NCI-H1092 treated with DMSO at 0.1 percent for 48 hours (cell line): ENCODE results near the gene NKD1.

Source experiments
- DNase-seq: peaks from one replicate; lab custom pipeline; 2025; lab: John Stamatoyannopoulos, UW

NKD1 gene

DNA sequence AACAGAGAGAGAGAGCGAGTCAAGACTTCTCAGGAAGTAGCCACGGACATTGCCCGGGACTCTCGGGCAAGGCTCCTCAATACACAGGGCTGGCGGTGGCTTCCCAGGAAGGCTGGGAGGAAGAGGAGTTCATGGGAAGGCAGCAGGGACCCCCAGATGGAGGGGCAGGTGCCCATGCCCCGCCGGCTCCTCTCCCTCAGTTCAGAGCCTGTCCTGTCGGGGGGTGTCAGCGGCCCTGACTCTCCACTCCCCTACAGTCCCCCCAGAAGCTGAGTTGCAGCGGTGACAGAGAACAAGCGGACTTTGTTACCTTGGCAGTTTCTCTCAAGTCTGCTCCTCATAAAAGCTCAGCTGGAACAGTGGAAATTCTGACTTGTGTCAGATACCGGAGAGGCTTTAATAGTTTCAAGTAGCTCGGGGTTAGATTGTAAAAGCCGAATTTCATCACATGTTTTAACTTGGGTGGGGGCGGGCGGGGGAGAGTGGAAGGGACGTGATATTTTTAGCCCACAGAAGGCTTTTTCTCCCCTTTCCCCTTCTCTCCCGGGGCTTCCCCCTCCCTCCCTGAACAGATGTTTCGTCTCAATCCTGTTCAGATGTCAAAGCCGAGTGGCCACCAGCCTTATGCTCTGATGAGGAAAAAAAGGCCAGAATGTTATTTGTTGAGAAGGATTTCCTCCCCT is 65.2 kb downstream of the NKD1 start:
- no peak for DNase-seq

GRCh38 chr16:50613964-50614474 is 65.8 kb downstream of the NKD1 start:
- no peak for DNase-seq

DNA sequence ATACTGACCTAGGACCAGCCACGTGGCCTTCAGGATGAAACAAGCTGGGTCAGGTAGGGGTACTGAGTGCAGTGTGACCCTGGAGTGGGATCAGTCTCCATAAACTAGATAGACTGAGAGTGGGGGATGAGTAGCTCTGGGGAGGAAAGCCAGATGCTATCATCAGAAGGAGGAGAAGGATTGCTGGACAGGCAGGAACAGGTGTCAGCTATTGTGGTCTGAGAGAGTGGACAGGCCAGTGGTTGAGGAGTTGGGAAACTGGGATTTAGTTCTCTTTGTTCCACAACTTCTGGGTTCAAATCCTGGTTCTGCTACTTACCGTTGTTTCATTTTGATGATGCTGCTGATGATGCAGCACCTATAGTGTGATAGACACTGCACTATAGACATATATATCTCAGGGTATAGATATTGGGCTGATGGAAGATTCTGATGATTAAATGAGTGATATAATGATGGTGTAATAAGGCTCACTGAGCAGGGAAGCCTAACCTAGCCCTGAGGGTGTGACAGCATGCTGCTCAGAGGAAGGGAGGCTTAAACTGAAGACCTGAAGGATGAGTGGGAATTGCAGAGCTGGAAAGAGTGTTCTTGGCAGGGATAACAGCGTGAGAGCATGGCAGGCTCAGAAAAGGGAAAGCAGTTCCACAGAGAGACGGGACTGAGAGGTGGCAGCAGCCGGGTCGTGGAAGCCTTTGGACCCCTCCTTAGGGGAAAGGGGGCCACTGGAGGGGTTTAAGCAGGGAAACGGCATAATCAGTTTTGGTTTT is 66.9 kb downstream of the NKD1 start:
- DNase-seq: no peak

DNA sequence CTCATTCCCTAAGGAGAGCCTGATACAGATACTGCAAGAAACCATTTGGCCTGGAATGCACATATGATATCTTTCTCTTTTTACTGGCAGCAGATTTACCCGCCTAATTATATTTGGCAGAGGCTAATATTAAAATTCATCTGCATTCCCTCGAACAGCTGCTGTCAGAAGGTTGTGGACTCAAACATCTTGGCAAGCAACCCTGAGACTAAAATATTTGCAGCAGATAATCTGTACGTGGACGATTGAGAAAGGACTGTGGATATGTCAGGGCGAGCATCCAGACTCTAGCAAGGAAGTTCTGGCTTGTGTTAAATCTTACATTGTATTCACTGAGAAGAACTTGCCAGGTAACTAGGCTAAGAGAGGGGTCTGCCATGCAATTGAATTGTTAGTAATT is 67.7 kb downstream of the NKD1 start:
- no peak for DNase-seq

DNA sequence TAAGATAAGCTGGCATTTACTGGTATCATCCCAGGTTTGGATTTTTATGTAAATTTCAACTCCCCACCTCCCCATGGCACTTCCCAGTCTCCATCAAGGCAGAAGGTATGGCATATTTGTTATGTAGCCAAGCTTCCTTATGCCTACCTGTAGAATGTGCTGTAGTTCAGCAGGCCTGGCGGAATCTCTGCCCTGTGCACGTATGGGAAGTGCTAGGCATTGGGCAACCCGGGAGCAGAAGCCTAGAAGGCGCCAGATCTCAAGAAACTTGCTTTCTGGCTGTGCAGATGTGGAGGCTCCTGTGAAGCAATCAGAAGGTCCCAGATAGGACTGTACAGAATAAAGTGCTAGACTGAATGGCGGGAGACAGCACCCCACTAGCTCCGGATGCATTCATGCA is 68.2 kb downstream of the NKD1 start:
- DNase-seq: no peak

DNA sequence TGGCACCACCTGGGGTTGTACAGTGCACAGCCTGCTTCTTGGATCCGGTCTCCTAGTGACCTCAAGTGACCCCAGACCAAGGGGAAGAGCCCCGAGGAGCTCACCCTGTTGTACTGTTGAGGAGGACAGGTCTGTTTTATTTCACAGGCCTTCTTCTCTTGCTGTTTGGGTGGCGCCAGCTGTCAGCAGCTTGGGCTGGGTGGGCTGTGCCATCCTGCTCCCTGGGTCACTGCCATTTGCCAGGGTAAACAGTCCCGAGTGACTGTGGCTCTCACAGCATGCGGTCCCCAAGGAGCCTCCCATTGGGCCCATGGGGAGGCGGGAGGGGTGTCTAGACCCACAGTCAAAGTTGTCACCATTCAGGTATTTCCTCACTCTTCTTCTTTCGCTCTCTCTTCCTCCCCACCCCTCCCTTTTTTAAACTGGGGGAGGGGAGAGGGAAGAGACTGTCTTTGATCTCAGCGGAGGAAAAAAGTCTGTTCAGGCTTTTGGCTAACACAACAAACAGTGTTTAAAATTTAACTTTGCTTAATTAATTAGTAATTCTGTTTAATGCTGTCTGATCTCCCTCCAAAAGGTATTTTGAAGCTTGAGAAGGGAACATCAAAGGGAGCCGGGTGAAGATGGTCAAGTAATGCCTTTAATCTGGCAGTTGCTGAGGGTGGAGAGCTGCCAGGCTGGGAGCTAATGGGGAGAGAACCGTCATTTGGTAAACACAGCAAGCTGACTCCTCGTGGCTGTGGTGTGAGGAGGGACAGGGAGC is 68.9 kb downstream of the NKD1 start:
- peak; percentile 15 for DNase-seq

- DNase-seq: peak; percentile 13
Measured at GRCh38 chr16:50617646-50618184, 69.5 kb downstream of the NKD1 start.

DNA sequence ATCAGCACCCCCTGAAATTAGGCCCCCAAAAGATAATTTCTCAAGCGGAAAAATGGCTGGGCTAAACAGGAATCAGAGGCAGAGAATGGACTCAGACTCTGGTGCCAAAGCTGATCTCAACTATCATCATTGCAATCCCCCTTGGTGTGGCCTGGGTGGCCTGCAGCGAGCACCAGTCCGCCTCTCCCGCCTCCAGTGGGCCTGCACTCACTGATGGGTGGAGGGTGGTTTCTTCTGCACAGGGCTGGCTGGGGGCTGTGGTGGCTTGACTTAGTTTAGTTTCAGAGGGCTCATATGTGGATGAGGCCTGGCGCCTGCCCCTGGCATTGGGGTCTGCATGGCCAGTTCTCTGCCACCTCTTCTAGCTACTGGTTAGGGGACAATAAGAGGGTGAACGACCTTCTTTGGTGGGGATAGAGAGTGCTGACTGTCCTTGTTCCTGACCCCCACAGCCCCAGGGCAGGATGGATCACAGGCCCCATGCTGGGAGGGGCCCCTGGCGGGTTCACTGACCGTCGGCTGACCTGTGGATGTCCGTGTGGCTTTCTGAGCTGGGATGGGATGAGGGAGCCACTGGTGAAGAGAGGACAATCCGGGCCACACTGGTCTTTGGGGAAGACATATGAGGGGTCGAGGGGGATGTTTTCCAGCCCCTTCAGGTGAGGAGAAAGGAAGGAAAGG is 70.2 kb downstream of the NKD1 start:
- DNase-seq: no peak

GRCh38 chr16:50619702-50620491 is 71.7 kb downstream of the NKD1 start:
- no peak for DNase-seq

GRCh38 chr16:50620646-50621451 is 72.7 kb downstream of the NKD1 start:
- no peak for DNase-seq

GRCh38 chr16:50621452-50621792 is 73.2 kb downstream of the NKD1 start:
- DNase-seq: no peak

DNA sequence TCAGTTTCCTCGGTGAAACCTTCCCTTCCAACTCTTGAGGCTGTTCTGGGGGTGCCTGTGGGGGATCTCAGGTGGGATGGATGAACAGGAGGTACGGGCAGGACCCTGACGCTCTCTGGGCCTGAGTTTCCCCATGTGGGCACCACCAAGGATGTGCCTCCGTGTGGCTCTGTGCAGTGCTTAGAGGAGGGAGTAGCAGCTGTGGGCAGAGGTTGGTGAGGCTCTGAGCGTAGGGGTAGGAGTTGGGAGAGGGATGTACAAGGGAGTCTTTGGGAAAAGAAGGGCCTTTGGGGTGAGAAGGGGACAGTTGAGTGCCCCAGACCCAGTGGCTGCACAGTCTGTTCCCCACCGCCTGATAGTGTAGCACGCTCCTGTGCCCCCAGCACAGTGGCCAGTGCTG is 73.8 kb downstream of the NKD1 start:
- no peak for DNase-seq

DNA sequence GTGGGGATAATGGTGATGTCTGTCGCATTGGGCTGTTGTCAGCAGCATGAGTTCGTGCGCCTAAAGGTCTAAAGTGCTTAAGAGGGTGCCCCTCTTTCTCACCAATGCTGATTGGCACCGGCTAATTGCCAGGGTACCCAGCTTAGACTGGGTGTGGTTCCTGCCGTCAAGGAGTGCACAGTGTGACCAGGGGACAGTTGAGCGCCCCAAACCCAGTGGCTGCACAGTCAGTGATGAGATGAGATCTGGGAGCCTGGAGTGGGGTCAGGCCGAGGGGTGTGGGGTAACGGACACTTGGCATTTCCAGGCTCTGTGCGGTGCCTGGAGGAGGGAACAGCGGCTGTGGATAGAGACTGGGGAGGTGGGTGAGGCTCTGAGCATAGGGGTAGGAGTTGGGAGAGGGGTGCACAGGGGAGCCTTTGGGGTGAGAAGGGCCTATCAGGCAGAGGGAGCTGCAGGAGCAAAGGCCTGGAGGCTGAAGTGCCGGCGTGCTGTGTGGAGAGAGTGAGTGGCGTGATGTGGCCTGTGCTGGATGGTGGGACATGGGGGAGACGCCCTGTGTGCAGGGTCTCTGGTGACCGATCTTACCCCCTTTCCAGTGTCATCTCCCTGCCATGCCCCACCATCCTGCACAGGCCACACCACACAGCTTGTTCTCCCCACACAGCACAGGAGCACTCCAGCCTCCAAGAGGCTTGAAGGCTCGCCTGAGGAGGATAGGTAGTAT is 74.6 kb downstream of the NKD1 start:
- no peak for DNase-seq

- DNase-seq: no peak
Measured at GRCh38 chr16:50624449-50624970, 76.3 kb downstream of the NKD1 start.

- no peak for DNase-seq
Measured at GRCh38 chr16:50625374-50625773, 77.2 kb downstream of the NKD1 start.

DNA sequence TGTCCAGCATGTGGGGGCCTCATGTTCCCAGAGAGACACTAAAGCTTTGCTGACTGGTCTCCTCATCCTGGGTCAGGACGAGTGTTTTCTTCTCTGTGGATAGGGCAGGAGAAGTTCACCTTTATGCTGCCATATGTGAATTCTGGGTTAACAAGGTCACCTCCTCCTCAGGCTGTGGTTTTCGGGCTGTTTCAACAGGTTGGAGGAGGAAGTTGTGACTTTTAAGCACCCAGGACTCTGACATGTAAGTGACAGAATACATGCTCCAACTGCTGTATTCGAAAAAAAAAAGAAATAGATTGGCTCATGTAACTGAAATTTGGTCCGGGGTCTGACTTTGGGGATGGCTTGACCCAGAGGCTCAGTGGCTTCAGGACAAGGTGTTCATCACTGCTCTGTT is 78.7 kb downstream of the NKD1 start:
- no peak for DNase-seq

- DNase-seq: peak; percentile 41
Measured at GRCh38 chr16:50627419-50627818, 79.2 kb downstream of the NKD1 start.

DNA sequence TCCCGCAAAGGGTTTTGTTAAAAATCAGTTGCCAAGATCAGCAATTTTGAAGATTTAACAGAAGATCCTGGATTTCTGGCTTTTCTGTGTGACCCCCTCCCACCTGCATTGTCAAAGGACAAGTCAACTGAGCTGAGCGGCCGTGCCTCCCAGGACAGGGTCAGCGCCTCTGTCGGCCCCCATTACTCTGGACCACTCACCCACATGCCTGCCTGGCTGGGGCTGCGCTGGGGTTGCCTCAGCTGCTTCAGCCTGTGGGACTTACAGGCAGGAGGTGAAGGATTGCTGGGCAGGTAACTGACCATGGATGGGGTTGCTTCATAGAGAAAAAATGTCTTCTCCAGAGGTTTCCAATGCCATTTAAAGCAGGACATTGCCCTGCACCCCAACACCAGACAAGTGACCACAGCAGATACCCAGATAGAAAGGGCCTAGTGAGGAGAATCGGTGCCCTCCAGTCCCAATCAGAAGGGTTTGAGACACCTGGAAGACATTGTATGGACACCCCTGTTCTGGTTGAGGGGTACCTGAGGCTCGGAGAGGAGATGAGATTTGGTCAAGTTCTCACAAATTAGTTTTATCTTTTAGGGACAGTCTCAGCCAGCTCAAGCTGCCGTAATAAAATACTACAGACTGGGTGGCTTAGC is 80.1 kb downstream of the NKD1 start:
- DNase-seq: no peak

GRCh38 chr16:50629334-50629733 is 81.1 kb downstream of the NKD1 start:
- no peak for DNase-seq
